ENCODE data around the gene ZNF462.

The ZNF462 gene

GRCh38 chr9:106906129-106906528 lies 43.2 kb downstream of the ZNF462 start:
- TF ChIP-seq ARNT (IDR thresholded peaks at IDR 0.05): no peak
- no peak for TF ChIP-seq NFRKB (IDR thresholded peaks at IDR 0.05)
- TF ChIP-seq SUZ12 (IDR thresholded peaks at IDR 0.05): no peak
- no peak for TF ChIP-seq LEF1 (IDR thresholded peaks at IDR 0.05; ENCODE audit: borderline replicate concordance)
- no peak for TF ChIP-seq FOXK2 (IDR thresholded peaks at IDR 0.05)
- TF ChIP-seq SP1 (IDR thresholded peaks at IDR 0.05): no peak
- no peak for TF ChIP-seq ELF4 (IDR thresholded peaks at IDR 0.05)
- TF ChIP-seq FOXA1 (IDR thresholded peaks at IDR 0.05): no peak
- TF ChIP-seq TARDBP (IDR thresholded peaks at IDR 0.05): no peak
- no peak for TF ChIP-seq HDGF (IDR thresholded peaks at IDR 0.05; ENCODE audit: borderline replicate concordance)
- no peak for TF ChIP-seq PKNOX1 (IDR thresholded peaks at IDR 0.05)
- TF ChIP-seq CTBP1 (IDR thresholded peaks at IDR 0.05; ENCODE audit: borderline replicate concordance): no peak
- TF ChIP-seq BHLHE40 (IDR thresholded peaks at IDR 0.05; ENCODE audit: borderline replicate concordance): no peak
- TF ChIP-seq L3MBTL2 (conservative IDR thresholded peaks at IDR 0.05): no peak
- no peak for TF ChIP-seq ZNF384 (IDR thresholded peaks at IDR 0.05)
- TF ChIP-seq FOXM1 (IDR thresholded peaks at IDR 0.05; ENCODE audit: borderline replicate concordance): no peak
- no peak for DNase-seq (ENCODE audit: extremely low spot score)
- POLR2A ChIA-PET: no interaction called here
- CTCF ChIA-PET: no interaction called here

GRCh38 chr9:106911951-106912350 lies 49.0 kb downstream of the ZNF462 start:
- no peak for DNase-seq (ENCODE audit: extremely low spot score)
- ChIA-PET CTCF (no interaction called here), POLR2A (no interaction called here)
- TF ChIP-seq FOXA1 (IDR thresholded peaks at IDR 0.05) (no peak), TARDBP (IDR thresholded peaks at IDR 0.05) (no peak), SUZ12 (IDR thresholded peaks at IDR 0.05) (no peak), ELF4 (IDR thresholded peaks at IDR 0.05) (no peak), CTBP1 (IDR thresholded peaks at IDR 0.05; ENCODE audit: borderline replicate concordance) (no peak), ARNT (IDR thresholded peaks at IDR 0.05) (no peak), NFRKB (IDR thresholded peaks at IDR 0.05) (no peak), PKNOX1 (IDR thresholded peaks at IDR 0.05) (no peak), FOXM1 (IDR thresholded peaks at IDR 0.05; ENCODE audit: borderline replicate concordance) (no peak), ZNF384 (IDR thresholded peaks at IDR 0.05) (no peak), HDGF (IDR thresholded peaks at IDR 0.05; ENCODE audit: borderline replicate concordance) (no peak), L3MBTL2 (conservative IDR thresholded peaks at IDR 0.05) (no peak), BHLHE40 (IDR thresholded peaks at IDR 0.05; ENCODE audit: borderline replicate concordance) (no peak), LEF1 (IDR thresholded peaks at IDR 0.05; ENCODE audit: borderline replicate concordance) (no peak), SP1 (IDR thresholded peaks at IDR 0.05) (no peak), FOXK2 (IDR thresholded peaks at IDR 0.05) (no peak)

- no peak for TF ChIP-seq ZNF384 (IDR thresholded peaks at IDR 0.05)
- TF ChIP-seq FOXK2 (IDR thresholded peaks at IDR 0.05): no peak
- no peak for TF ChIP-seq SUZ12 (IDR thresholded peaks at IDR 0.05)
- no peak for TF ChIP-seq ELF4 (IDR thresholded peaks at IDR 0.05)
- no peak for TF ChIP-seq BHLHE40 (IDR thresholded peaks at IDR 0.05; ENCODE audit: borderline replicate concordance)
- TF ChIP-seq CTBP1 (IDR thresholded peaks at IDR 0.05; ENCODE audit: borderline replicate concordance): no peak
- no peak for TF ChIP-seq FOXM1 (IDR thresholded peaks at IDR 0.05; ENCODE audit: borderline replicate concordance)
- POLR2A ChIA-PET: no interaction called here
- no peak for DNase-seq (ENCODE audit: extremely low spot score)
- CTCF ChIA-PET: no interaction called here
These were observed 50.3 kb downstream of the ZNF462 start for GRCh38 chr9:106913276-106913675.

GRCh38 chr9:106915851-106916250 lies 52.9 kb downstream of the ZNF462 start:
- POLR2A ChIA-PET: no interaction called here
- CTCF ChIA-PET: interaction anchor here (1.0 kb wide), 1 partner anchor 21 kb away, joined by 3 read pairs; no protein-coding TSS in a partner anchor
- DNase-seq (ENCODE audit: extremely low spot score): no peak
- TF ChIP-seq FOXA1 (IDR thresholded peaks at IDR 0.05) (no peak), HDGF (IDR thresholded peaks at IDR 0.05; ENCODE audit: borderline replicate concordance) (no peak), FOXM1 (IDR thresholded peaks at IDR 0.05; ENCODE audit: borderline replicate concordance) (no peak), L3MBTL2 (conservative IDR thresholded peaks at IDR 0.05) (no peak), ARNT (IDR thresholded peaks at IDR 0.05) (no peak), PKNOX1 (IDR thresholded peaks at IDR 0.05) (no peak), BHLHE40 (IDR thresholded peaks at IDR 0.05; ENCODE audit: borderline replicate concordance) (no peak), SP1 (IDR thresholded peaks at IDR 0.05) (no peak), SUZ12 (IDR thresholded peaks at IDR 0.05) (no peak), CTBP1 (IDR thresholded peaks at IDR 0.05; ENCODE audit: borderline replicate concordance) (no peak), LEF1 (IDR thresholded peaks at IDR 0.05; ENCODE audit: borderline replicate concordance) (no peak)

GRCh38 chr9:106916466-106917235 lies 53.7 kb downstream of the ZNF462 start:
- DNase-seq (ENCODE audit: extremely low spot score): no peak
- CTCF ChIA-PET: no interaction called here
- POLR2A ChIA-PET: no interaction called here
- TF ChIP-seq ZNF384 (IDR thresholded peaks at IDR 0.05) (no peak), FOXA1 (IDR thresholded peaks at IDR 0.05) (no peak), ARNT (IDR thresholded peaks at IDR 0.05) (no peak), SUZ12 (IDR thresholded peaks at IDR 0.05) (no peak), BHLHE40 (IDR thresholded peaks at IDR 0.05; ENCODE audit: borderline replicate concordance) (no peak), FOXK2 (IDR thresholded peaks at IDR 0.05) (no peak), PKNOX1 (IDR thresholded peaks at IDR 0.05) (no peak), LEF1 (IDR thresholded peaks at IDR 0.05; ENCODE audit: borderline replicate concordance) (no peak), CTBP1 (IDR thresholded peaks at IDR 0.05; ENCODE audit: borderline replicate concordance) (no peak), NFRKB (IDR thresholded peaks at IDR 0.05) (no peak), HDGF (IDR thresholded peaks at IDR 0.05; ENCODE audit: borderline replicate concordance) (no peak), FOXM1 (IDR thresholded peaks at IDR 0.05; ENCODE audit: borderline replicate concordance) (no peak), SP1 (IDR thresholded peaks at IDR 0.05) (no peak), TARDBP (IDR thresholded peaks at IDR 0.05) (no peak), ELF4 (IDR thresholded peaks at IDR 0.05) (no peak), L3MBTL2 (conservative IDR thresholded peaks at IDR 0.05) (no peak)
